Epithelial cell of esophagus (primary cell): ENCODE results near the gene LIPA.

ENCODE experiments used
- DNase-seq: peaks from one replicate; pipeline ENCODE4 v3.0.0; 2010; ENCODE audit warnings: low read depth
- H3K4me3 ChIP-seq: 2 replicates; pipeline ENCODE4 v1.5.1; 2011; ENCODE audit warnings: mild to moderate bottlenecking, low read length, control low read depth
- TF ChIP-seq, protein P1 (sequence below): IDR thresholded peaks from 2 replicates; pipeline ENCODE4 v1.5.1; 2011; ENCODE audit warnings: low read depth, mild to moderate bottlenecking, low read length, control low read depth, inconsistent platforms; ENCODE audit not compliant: insufficient read depth; ENCODE audit errors: missing control alignments

The LIPA gene

DNA sequence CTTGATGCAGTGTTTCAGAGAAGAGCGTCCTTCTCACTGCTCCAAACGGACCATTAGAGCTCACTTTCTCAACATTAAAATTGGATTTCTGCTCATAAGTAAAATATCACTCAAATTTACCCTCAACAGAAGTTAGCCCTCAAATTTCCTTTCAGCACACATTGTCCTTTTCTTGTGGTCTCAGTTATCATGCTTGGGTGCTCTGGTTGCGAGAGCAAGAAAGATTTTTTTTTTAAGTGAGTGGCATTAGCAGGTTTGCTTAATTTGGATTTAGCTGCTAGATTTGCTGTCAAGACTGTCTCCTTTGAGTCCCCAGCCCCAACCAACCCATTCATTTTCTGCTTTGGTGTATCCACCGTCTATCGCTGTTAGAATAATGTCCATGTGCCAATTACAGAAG lies 41.9 kb downstream of the LIPA start:
- TF ChIP-seq, protein P1, sequence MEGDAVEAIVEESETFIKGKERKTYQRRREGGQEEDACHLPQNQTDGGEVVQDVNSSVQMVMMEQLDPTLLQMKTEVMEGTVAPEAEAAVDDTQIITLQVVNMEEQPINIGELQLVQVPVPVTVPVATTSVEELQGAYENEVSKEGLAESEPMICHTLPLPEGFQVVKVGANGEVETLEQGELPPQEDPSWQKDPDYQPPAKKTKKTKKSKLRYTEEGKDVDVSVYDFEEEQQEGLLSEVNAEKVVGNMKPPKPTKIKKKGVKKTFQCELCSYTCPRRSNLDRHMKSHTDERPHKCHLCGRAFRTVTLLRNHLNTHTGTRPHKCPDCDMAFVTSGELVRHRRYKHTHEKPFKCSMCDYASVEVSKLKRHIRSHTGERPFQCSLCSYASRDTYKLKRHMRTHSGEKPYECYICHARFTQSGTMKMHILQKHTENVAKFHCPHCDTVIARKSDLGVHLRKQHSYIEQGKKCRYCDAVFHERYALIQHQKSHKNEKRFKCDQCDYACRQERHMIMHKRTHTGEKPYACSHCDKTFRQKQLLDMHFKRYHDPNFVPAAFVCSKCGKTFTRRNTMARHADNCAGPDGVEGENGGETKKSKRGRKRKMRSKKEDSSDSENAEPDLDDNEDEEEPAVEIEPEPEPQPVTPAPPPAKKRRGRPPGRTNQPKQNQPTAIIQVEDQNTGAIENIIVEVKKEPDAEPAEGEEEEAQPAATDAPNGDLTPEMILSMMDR, result no peak
- no peak for DNase-seq
- H3K4me3 ChIP-seq, result no peak overlapping the region

DNA sequence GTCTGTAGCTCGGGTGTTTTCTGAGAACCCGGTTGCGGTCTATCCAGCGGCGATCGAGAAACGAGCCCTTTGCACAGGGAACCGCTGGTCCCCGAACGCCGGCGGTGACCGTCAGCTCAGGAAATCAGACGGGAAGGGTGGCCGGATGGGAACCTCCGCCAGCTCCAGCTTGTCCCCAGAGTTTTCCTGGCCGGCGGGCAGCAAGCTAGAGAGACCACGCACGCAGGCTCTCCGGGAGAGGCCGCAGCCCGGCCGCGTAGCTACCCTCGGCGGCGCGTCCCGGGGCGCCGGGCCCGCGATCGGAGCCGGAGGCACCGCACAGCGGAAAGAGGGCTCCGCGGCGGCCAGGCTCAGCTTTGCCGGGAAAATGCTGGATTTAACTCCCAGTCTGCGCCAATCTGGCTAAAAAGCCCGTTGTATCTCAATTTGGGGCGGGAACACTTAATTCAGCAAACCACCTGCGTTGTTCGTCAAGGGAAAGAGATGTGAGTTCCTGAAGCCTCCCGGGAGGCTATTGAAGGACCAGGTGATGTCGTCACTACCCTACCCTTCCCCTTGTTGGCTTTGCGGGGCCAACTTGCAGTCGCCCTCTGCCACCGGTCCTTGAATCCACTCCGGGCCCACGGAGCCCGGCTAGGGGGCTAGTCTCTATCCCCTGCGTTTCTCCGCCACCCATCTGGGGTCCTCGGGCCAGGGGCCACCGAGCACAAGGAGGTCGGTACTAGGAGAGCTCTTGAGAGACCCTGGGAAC lies 43.6 kb downstream of the LIPA start:
- TF ChIP-seq, protein P1, result no peak
- peak overlapping the region; percentile 45 for H3K4me3 ChIP-seq
- DNase-seq, result peak; percentile 8

DNA sequence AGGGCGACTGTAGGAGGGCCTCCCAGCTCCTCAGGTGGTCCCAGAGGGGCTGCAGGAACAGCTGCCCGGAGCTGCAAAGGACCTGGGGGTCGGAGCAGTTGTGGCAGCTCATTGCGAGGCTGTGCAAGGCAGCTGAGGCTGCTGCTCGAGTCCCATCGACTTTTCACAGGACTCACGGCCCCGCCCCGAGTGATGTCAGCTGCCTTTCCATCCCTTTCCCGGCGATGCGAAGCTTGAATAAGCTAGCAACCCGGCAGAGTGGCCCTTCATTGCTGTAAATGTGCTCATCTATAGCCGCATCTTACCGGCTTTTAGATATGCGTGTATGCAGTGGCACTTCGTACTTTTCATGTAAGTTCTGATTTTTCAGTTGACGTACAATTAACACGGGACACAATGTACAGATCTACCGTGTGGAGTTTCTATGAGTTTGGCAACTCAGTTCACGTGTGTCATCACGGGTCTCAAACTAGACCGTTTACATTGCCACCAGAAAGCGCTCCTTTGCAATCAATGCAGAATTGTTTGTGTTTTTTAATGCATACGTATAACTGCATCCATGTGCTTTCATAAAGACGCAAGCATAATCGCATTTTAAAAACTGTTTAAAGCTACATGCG lies 44.3 kb downstream of the LIPA start, which contains the start of gene CH25H:
Gene CH25H, minus strand, starts transcription at position 137 of the 620 bp plus-strand sequence. Its CDS starts 25 bp downstream, at position 112.
- peak; percentile 85 for DNase-seq
- peak within 1 kb of the TSS; percentile 45 for H3K4me3 ChIP-seq
- TF ChIP-seq, protein P1, result no peak

DNA sequence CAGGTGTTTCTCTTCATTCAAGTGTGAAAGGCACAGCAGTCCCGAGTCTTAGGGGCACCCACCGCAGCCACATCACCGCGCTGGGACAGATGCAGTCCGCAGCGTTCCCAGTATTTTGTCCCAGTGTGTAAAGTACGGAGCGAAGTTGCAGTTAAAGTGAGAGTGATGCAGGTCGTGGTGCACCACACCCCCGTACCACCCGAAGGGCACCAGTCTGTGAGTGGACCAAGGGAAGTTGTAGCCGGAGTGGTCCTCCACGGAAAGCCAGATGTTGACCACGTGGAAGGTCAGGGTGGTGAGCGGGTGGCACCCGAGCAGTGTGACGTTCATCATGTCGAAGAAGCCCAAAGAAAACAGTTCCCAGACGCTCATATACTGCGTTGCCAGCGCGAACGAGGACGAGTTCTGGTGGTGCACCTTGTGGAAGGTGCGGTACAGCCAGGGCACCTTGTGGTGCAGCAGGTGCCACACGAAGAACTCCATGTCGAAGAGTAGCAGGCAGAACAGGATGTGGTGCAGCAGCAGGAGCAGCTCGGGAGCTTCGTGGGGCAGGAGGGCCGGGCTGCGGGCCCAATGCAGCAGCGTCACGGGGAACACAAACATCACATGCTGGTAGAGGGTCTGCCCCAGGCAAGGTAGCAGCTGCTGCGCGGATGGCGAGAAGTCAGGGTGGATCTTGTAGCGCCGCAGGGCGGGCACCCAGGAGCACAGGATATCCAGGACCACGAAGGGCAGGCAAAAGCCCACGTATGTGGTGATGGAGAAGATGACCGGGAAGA lies 45.0 kb downstream of the LIPA start:
- DNase-seq, result peak; percentile 8

DNA sequence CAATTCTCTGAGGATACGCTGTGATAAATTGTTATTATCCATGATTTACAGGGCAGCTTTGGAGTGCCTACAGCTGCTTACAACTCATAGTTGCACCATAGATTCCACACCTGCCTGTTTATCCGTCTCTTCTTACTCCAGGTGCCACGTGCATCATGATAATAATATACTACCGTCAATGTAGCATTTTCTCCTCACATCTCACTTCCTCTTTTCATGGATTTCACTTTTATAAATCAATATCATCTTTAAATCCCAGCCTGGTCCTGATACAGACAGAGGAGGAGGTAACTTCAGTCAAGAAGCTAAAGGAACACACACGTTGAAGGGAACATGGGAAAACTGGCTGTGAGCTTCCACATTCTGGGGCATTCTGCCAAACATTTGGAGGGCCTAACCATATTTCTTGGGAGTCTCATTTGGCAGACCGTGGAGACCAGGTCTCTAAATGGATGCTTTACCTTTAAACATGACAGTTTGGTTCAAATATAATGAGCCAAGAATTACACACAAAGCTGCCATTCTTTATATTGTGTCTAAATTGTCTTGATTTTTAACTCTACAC lies 46.9 kb downstream of the LIPA start:
- H3K4me3 ChIP-seq, result no peak overlapping the region
- no peak for DNase-seq
- TF ChIP-seq, protein P1, result no peak

More for the DNA sequence above, 45.0 kb downstream of the LIPA start:
- H3K4me3 ChIP-seq, result peak overlapping the region; percentile 45
- TF ChIP-seq, protein P1, result no peak

DNA sequence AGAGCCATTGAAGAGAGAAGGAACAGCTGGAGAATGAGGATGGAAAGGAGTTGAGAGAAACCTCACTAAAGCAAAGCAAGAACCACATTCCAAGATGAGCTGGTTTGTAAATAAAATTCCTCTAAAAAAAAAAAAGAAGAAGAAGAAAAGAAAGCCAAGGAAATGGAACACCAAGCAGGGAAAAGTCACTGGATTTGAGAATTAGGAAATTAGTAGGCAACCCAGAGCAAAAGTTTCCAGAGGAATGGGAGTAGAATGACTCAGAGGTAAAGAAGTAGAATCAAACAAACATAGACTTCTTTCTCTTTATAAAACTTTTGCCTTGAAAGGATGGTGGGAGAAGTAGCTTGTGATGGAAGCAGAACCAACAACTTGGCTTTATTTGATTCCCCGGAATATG lies 48.3 kb downstream of the LIPA start:
- TF ChIP-seq, protein P1, result no peak
- no peak for DNase-seq
- no peak overlapping the region for H3K4me3 ChIP-seq
